Measurements from ENCODE around the gene PCDHGA1. TPM values are rescaled to one million over a fixed set of nuclear protein-coding genes. Genes with fewer than 3 reads are reported as not detected.

PCDHGA1 gene
- polyA plus RNA-seq, 1 experiment, result 2.2 TPM

- Histone ChIP-seq H3K27me3 (ENCODE audit: control insufficient read depth, insufficient read depth, low read length) (no peaks in the 10 kb centered on the region), H3K27ac (ENCODE audit: low read depth, low read length) (no peak overlapping the region), H3K4me3 (ENCODE audit: low read depth, low read length) (no peak overlapping the region), H3K9me3 (ENCODE audit: control insufficient read depth, insufficient read depth, low read length) (peaks cover 13% of the 10 kb centered on the region)
- POLR2A ChIA-PET, result no interaction called here
- no peak for DNase-seq (ENCODE audit: low read depth, low spot score)
- TF ChIP-seq, protein P1, sequence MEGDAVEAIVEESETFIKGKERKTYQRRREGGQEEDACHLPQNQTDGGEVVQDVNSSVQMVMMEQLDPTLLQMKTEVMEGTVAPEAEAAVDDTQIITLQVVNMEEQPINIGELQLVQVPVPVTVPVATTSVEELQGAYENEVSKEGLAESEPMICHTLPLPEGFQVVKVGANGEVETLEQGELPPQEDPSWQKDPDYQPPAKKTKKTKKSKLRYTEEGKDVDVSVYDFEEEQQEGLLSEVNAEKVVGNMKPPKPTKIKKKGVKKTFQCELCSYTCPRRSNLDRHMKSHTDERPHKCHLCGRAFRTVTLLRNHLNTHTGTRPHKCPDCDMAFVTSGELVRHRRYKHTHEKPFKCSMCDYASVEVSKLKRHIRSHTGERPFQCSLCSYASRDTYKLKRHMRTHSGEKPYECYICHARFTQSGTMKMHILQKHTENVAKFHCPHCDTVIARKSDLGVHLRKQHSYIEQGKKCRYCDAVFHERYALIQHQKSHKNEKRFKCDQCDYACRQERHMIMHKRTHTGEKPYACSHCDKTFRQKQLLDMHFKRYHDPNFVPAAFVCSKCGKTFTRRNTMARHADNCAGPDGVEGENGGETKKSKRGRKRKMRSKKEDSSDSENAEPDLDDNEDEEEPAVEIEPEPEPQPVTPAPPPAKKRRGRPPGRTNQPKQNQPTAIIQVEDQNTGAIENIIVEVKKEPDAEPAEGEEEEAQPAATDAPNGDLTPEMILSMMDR (IDR thresholded peaks at IDR 0.05; ENCODE audit: low read depth, low read length), result no peak
- CTCF ChIA-PET, result no interaction called here
Observed at GRCh38 chr5:141490771-141491170, 160.5 kb downstream of the PCDHGA1 start.

DNA sequence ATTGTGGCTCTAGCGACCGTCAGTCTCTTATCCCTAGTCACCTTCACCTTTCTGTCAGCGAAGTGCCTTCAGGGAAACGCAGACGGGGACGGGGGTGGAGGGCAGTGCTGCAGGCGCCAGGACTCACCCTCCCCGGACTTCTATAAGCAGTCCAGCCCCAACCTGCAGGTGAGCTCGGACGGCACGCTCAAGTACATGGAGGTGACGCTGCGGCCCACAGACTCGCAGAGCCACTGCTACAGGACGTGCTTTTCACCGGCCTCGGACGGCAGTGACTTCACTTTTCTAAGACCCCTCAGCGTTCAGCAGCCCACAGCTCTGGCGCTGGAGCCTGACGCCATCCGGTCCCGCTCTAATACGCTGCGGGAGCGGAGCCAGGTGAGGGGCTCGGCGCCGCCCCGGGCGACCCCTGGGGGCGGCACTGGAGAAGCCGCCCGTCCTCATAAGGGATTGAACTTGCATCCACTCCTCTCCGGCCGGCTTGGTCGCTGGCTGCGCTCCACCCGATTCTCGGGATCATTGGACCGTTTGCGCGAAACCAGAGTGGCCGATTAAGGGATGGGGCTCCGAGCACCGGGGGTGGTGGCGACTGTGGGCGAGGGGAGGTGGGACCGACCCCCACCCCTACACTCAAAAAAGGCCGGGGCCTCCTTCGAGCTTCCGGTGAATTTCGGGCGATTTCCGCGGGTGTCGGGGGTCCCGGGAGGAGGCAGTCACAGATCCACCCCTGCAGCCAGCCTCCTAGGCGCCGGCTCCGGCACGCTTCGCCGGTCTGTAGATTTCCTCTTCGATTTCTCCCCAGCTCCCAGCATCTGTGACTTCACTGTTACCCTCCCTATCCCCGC, 161.2 kb downstream of the PCDHGA1 start:
- H3K27me3 ChIP-seq (ENCODE audit: control insufficient read depth, insufficient read depth, low read length), result no peaks in the 10 kb centered on the region
- ChIA-PET POLR2A (no interaction called here), CTCF (no interaction called here)
- no peak overlapping the region for H3K4me3 ChIP-seq (ENCODE audit: low read depth, low read length)
- no peak overlapping the region for H3K27ac ChIP-seq (ENCODE audit: low read depth, low read length)
- H3K9me3 ChIP-seq (ENCODE audit: control insufficient read depth, insufficient read depth, low read length), result peaks cover 11% of the 10 kb centered on the region; the same call in 1 of the 2 replicates
- no peak for DNase-seq (ENCODE audit: low read depth, low spot score)
- TF ChIP-seq, protein P1 (IDR thresholded peaks at IDR 0.05; ENCODE audit: low read depth, low read length), result no peak

- DNase-seq (ENCODE audit: low read depth, low spot score), result no peak
- POLR2A ChIA-PET, result no interaction called here
- H3K27me3 ChIP-seq (ENCODE audit: control insufficient read depth, insufficient read depth, low read length), result no peaks in the 10 kb centered on the region
- peaks cover 11% of the 10 kb centered on the region; the same call in 1 of the 2 replicates for H3K9me3 ChIP-seq (ENCODE audit: control insufficient read depth, insufficient read depth, low read length)
- H3K27ac ChIP-seq (ENCODE audit: low read depth, low read length), result no peak overlapping the region
- H3K4me3 ChIP-seq (ENCODE audit: low read depth, low read length), result no peak overlapping the region
- TF ChIP-seq, protein P1 (IDR thresholded peaks at IDR 0.05; ENCODE audit: low read depth, low read length), result no peak
- CTCF ChIA-PET, result interaction anchor here (0.9 to 1.5 kb wide), 6 partner anchors 21 to 79 kb away, joined by 3 to 5 read pairs (median 4); partner anchors contain the start of genes PCDHGA10 and PCDHGB7
Observed at GRCh38 chr5:141492168-141492885, 162.0 kb downstream of the PCDHGA1 start.

GRCh38 chr5:141493500-141494422, 163.4 kb downstream of the PCDHGA1 start:
- H3K27me3 ChIP-seq (ENCODE audit: control insufficient read depth, insufficient read depth, low read length), result no peaks in the 10 kb centered on the region
- DNase-seq (ENCODE audit: low read depth, low spot score), result no peak
- POLR2A ChIA-PET, result no interaction called here
- H3K4me3 ChIP-seq (ENCODE audit: low read depth, low read length), result no peak overlapping the region
- peaks cover 11% of the 10 kb centered on the region; the same call in 1 of the 2 replicates for H3K9me3 ChIP-seq (ENCODE audit: control insufficient read depth, insufficient read depth, low read length)
- no peak overlapping the region for H3K27ac ChIP-seq (ENCODE audit: low read depth, low read length)
- CTCF ChIA-PET, result interaction anchor here (0.6 to 1.5 kb wide), 9 partner anchors 15 to 81 kb away, joined by 3 to 5 read pairs (median 3); partner anchors contain the start of genes PCDHGA10 and PCDHGB7
- TF ChIP-seq, protein P1 (IDR thresholded peaks at IDR 0.05; ENCODE audit: low read depth, low read length), result no peak

Measured in AG04450 (cell line).